SU-DHL-6 (cell line): ENCODE results near the gene OTOGL.

Experiments
- CTCF ChIP-seq: fragments of 200-600 bp; sonication (generic); IDR thresholded peaks from one replicate; pipeline ENCODE4 v1.5.1; 2017; ENCODE audit warnings: antibody characterized with exemption, mild to moderate bottlenecking, low read length, moderate library complexity; ENCODE audit not compliant: insufficient read depth, poor library complexity, severe bottlenecking
- EZH2phosphoT487 ChIP-seq: fragments of 200-600 bp; sonication (generic), shearing (Covaris generic); conservative IDR thresholded peaks from 2 replicates; pipeline ENCODE4 v1.6.1; 2018; ENCODE audit warnings: mild to moderate bottlenecking, antibody characterized with exemption, low read length, moderate library complexity, mixed read lengths

GRCh38 chr12:80068173-80068572 lies 31.2 kb upstream of the OTOGL start:
- TF ChIP-seq EZH2phosphoT487 (no peak), CTCF (no peak)
